Effector CD4-positive, alpha-beta T cell (primary cell): Measurements from ENCODE around the gene NNT.
"Not testable (repeated sequence)": the region's sequence is repeated elsewhere in the genome, so short reads cannot be mapped to it uniquely, and the experiment has no call there.

Experiments used
- DNase-seq: peaks from one replicate; pipeline ENCODE4 v3.0.0-alpha.2; 2020

The NNT gene

DNA sequence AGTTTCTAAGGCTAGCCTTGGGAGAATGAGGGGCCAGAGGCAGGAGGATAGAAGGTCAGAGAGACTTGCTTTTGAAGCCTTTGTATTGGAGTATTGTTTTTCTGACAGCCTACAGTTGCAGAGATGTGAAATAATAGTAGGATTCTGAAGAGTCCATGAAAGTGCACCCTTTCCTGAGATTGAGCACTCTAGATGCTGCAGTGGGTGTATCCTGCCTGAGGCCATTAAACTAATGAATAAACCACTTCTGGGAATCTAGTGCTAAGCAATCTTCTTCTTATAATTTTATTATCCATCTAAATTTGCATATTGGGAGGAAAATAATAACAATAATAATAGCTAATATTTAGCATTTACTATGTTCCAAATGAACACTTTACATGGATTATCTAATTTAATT, 19.3 kb upstream of the NNT start:
- DNase-seq = no peak

- no peak for DNase-seq
These were observed 18.7 kb upstream of the NNT start for GRCh38 chr5:43584166-43584699.

DNA sequence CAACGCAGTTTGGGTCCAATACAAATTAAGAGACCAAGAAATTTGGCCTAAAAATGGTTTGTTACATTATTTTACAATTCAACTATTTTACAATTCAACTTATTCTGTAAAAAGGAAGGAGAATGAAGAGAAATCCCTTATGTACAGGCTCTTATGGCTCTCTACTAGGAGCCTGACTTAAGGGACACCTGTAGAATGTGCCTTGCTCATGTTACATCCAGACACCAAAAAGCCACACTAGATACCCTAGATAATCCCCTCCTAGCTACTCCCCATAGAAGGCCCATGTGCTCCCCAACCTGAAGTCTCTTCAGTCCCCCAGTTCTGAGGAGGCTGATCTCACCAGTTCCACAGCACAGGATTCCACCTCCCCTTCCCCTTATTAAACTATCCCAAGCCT, 14.1 kb upstream of the NNT start:
- no peak for DNase-seq

DNA sequence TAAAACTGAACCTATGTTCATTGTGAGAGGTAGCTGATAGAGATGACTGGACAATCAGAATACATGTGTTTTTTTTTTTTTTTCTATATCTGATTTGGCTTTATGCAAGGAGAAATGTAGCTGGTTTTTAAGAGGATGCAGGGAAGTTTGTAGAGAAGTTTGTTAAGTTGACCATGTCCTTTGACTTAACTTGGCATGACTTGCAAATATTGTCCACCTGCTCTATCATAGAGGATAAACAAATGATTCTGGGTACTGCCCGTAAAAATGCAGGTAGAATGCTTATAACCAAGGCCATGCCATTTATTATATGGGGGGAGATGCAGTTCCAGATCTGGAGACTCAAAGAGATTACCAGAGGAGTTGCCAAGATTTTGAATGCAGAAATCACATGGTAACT, 13.7 kb upstream of the NNT start:
- no peak for DNase-seq

DNA sequence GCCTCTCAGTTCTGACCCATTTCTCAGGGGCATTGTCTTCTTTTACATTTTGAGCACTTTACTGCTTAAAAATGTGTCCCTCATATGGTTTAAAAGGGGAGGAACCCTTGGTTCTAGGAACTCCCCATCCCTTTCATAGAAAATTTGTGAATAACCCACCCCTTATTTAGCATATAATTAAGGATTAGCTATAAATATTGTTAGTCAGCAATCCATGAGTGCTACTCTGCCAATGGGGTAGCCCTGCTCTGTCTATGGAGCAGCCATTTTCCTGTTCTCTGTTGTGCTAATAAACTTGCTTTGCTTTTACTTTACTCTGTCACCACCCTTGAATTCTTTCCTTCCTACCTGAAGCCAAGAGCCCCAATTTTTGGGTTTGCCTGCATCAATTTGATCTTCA, 12.3 kb upstream of the NNT start:
- no peak for DNase-seq

- no peak for DNase-seq
These were observed 10.6 kb upstream of the NNT start for GRCh38 chr5:43592363-43592762.

- not testable (repeated sequence) for DNase-seq
These were observed 4.1 kb upstream of the NNT start for GRCh38 chr5:43598927-43599326.

DNA sequence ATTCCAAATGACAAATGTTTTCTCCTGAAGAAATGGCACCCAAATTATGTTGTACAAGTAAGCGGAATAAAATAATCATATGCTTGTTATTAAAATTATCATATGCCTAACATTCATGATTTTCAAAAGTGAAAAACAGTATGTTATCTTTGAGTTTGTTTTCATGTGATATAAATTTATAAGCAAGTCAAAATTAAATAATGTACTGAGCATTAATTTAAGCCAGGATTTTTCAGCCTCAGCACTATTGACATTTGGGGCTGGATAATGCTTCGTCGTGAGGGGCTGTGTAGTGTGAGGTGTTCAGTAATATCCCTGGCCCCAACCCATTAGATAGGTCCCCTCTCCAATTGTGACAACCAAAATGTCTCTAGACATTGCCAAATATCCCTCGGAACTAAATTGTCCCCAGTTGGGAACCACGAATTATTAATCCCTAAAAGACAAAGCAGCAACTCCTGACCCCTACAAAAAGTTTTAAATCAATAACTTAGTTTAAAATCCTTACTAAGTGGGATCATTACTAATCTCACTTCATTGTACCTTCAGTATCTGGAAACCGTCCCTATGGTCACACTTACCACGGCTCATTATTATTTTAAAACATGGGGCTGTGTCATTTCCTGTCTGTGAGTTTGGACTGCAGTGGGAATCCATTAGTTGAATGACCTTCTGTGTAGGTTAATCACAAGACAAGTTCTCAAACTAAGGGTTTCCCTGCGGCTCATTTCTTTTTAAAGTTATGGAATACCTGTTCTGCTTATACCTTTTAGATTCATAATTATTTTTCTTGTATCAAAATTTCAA, 1.3 kb upstream of the NNT start:
- no peak for DNase-seq

- DNase-seq = peak; percentile 59
These were observed 601 bp downstream of the NNT start for GRCh38 chr5:43603344-43604217.

GRCh38 chr5:43604699-43605098, 1.7 kb downstream of the NNT start:
- DNase-seq = no peak

DNA sequence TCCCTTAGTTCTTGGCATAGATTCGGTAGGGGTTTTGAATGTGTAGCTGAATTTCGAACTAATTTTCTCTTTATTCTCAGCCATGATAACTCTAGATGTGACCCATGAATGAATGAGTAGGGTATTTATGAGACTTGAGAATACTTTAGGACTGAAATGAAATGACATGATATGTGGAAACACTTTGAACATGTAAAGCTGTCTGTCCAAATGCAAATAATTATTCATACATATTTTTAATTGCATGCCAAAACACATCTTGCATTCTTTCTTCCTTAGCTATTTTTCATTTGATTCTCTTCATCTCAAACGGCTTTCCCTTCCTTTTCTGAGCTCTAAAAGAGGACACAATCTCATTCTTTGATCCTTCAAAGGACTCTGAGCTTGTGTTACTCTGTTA, 3.4 kb downstream of the NNT start:
- no peak for DNase-seq

- no peak for DNase-seq
These were observed 5.4 kb downstream of the NNT start for GRCh38 chr5:43608406-43608805.

- no peak for DNase-seq
These were observed 6.8 kb downstream of the NNT start for GRCh38 chr5:43609752-43610151.

GRCh38 chr5:43613370-43613769, 10.4 kb downstream of the NNT start:
- DNase-seq = no peak

DNA sequence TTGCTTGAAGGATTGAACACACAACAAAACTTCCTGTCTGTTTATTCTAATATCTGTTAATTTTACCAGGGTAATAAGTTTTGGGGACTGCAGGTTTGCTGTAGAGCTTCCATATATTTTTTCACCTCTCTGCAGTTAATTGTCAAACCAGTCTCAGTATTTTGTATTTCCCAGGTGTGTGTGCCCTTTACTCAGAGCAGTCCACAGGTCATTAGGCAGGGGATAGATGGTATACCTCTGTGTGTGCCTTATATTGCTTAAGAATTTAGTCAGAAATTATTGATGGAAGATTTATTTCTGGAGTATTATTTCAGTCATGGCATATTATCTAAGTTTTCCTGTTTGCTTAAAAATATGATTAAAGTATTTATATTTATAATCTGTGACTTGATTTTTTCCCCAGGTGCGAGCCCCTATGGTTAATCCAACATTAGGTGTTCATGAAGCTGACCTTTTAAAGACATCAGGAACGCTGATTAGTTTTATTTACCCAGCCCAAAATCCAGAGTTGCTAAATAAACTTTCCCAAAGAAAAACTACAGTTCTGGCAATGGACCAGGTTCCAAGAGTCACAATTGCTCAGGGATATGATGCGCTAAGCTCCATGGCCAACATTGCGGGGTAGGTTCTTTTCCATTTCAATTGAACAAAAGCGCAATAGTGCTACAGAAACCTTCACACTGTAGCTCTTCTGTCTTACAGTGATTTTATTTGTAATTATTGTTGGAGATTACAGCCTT, 12.6 kb downstream of the NNT start:
- DNase-seq = no peak

GRCh38 chr5:43616535-43616934, 13.6 kb downstream of the NNT start:
- DNase-seq = no peak

- DNase-seq = no peak
These were observed 16.4 kb downstream of the NNT start for GRCh38 chr5:43619380-43619779.

GRCh38 chr5:43619911-43620310, 16.9 kb downstream of the NNT start:
- DNase-seq = no peak

DNA sequence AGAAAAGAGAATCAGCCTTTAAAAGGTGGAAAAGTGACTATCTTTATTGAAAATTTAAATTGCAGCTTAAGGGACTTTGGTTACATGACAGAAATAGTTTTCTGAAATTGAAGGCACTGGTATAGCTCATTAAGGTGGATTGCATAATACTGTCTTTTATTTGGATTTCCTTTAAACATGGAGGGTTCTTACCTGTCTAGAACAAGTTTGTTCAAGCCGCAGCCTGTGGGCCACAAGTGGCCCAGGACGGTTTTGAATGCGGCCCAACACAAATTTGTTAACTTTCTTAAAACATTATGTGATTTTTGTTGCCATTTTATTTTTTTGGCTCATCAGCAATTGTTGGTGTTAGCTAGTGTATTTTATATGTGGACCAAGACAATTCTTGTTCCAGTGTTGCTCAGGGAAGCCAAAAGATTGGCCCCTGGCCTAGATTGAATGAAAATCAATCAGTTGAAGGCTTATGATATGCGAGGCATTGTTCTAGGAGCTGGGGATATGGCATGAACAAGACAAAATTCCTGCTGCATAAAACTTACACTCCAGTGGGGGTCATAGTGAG, 18.0 kb downstream of the NNT start:
- DNase-seq = no peak

GRCh38 chr5:43622074-43622473, 19.1 kb downstream of the NNT start:
- no peak for DNase-seq

DNA sequence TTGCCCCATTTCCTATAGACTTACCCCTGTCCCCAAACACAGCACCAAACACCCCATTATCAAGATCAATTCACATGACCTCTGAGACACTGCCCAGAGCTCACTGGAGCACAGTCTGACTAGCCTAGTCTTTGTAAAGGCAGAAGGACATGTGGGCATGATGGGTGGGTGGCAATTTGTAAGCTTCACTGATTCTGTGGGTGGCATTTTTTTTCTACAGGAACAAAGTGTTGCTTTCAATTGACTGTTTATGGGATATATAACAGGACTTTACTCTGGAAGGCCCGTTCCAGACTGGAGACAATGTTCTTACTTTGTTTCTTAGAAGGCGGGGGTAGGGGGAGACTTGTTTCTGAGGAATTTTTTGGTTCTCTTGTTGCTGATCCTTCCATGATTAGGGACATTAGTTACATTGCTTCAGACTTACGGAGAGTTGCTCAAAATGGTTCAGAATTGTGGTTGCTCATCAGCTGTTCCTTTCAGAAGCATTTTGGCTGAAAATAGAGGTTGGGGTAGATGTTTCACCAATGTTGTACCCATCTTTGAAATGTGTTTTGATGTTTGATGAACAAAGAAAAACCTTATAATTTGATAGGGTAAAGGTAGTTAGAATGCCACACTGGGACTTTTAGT, 20.2 kb downstream of the NNT start:
- no peak for DNase-seq

GRCh38 chr5:43627028-43627427, 24.0 kb downstream of the NNT start:
- DNase-seq = no peak
